Activated naive CD4-positive, alpha-beta T cell treated with Interleukin-2 at 50 U/mL for 16 hours (primary cell): ENCODE measurements around the gene GPC3.
"Not testable (repeated sequence)": the region's sequence is repeated elsewhere in the genome, so short reads cannot be mapped to it uniquely, and the experiment has no call there.

Experiments used
- DNase-seq: peaks from one replicate; pipeline ENCODE4 v3.0.0-alpha.2; 2020

The GPC3 gene

DNA sequence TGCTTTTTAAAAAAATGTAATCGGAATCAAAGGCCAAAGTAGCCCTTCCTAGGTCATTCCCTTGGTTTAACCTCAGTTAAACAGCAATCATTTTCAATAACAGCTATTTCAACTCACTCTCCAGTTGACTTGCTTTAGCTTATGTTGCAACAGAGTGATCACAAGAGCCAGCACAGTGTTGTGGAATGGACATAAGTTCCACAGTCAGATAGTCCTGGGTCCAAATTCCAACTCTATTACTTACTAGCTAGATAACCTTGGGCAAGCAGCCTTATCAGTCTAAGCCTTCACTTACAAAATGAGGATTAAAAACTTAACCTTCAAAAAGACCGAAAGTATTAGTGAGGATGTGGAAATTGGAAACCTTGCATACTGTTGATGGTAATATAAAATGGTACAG lies 9.2 kb upstream of the GPC3 start:
- DNase-seq: no peak

DNA sequence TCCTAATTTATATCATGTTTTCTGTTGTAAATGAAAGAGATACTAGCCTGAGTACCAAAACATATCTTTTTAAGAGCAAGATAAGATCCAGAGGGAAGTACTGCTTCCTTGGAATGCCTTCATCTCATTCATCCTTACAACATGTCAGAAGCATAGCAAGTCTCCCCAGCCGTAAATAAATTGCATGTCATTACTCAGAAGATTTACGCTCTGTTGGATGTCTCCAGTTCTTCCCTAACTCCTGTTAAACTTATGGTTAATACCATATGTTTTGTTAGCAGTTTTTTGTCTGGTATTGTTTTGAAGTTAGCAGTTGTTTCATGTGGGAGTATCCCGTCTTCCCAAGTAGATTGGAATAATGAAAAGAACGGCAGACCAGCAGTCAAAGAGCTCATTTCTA lies 7.5 kb upstream of the GPC3 start:
- no peak for DNase-seq

DNA sequence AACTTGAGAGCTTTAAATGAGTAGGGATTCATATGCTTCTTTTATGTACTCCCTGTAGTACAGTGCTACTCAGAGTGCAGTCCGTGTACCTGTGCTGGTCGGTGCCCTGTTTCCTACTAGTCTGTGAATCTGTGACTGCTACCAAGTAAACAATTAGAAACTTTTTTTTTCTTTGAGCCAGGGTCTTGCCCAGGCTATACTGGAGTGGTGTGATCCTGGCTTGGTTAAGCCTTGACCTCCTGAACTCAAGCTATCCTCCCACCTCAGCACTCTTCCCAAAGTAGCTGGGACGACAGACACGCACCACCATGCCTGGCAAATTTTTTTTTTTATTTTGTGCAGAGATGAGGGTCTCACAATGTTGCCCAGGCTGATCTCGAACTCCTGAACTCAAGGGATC lies 6.4 kb upstream of the GPC3 start:
- DNase-seq: no peak

DNA sequence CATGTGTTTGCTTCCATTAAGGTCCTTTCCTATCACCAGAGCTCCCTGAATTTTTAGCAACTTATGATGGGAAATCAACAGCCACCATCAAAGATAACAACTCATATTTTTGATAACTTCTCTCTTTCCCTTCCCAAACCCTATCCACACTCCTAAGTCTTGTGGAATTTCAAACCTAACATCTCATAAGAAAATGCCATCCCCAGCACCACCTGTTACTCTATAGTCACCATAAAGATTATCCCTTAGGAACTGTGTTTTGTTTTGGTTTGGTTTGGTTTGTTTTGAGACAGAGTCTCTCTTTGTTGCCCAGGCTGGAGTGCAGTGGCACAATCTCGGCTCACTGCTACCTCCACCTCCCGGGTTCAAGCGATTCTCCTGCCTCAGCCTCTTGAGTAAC lies 5.7 kb upstream of the GPC3 start:
- not testable (repeated sequence) for DNase-seq

DNA sequence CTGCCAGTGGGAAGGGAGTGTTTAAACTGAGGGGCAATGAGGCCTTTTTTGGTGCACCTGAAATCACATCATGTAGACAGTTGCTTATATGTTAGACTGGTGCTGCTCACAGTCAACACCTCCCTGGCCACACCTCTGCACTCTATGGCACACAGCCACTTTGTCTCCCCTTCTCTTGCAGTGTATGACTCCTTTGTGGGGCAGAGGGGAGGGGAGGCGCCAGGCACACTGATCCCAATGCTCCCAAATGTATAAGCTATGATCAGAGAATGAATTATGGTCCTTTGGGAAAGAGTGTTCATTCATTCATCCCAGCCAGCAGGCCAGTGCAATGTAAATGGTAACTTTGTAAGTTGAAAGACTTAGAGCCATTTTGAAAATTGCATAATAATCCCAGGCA lies 4.6 kb upstream of the GPC3 start:
- no peak for DNase-seq

DNA sequence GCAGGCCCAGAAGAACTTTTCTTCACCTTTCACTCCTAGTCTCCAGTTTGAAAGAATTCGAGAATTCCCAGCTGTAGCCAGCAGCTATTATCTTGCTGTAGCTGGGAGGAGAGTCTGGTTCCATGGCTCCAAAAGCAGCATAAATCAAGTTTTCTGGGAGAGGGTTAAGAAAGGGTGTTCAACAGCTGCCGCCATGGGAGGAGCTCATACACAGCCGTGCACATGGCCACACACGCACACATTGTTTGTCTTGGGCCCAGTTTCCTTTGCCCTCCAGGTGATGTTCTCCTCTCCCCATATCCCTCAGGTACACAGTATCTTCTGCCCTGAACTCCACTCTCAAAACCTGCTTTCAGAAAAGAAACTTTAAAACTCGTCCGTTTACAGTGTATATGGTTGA lies 4.1 kb upstream of the GPC3 start:
- no peak for DNase-seq

DNA sequence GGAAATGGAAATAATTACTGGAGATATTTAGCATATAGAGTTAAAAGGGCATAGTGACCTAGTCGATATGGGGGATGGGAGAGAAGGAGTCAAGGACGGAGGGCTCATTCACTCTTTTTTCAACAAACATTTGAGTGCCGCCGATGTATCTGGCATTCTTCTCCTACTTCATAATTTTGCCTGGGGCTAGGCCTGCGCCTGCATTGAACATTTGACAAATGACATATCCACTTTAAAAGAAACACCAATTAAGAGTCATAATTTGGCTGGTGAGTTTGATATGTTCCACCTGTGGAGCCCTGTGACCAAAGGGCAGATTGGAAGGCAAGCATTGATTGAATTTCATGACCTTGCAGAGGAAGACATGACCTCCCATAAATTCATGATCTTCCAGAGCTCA lies 2.6 kb upstream of the GPC3 start:
- no peak for DNase-seq

DNA sequence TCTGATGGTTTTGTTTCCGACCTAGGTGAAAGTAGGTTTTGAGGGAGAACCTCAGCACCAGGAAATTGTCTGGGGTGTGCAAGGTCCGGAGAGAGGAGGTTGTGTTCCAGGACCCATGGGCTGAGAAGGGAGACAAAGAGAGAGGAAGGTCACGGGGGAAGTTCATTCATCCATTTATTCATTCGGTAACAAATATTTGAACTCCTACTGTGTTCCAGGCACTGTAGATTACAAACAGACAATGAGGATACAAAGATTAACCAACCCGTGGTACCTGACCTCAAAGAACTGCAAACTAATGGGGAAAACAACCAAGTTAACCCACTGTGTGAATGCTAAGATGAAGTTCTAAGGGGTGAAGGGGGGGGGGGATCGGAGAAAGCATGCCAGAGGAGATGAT lies 1.8 kb upstream of the GPC3 start:
- no peak for DNase-seq

DNA sequence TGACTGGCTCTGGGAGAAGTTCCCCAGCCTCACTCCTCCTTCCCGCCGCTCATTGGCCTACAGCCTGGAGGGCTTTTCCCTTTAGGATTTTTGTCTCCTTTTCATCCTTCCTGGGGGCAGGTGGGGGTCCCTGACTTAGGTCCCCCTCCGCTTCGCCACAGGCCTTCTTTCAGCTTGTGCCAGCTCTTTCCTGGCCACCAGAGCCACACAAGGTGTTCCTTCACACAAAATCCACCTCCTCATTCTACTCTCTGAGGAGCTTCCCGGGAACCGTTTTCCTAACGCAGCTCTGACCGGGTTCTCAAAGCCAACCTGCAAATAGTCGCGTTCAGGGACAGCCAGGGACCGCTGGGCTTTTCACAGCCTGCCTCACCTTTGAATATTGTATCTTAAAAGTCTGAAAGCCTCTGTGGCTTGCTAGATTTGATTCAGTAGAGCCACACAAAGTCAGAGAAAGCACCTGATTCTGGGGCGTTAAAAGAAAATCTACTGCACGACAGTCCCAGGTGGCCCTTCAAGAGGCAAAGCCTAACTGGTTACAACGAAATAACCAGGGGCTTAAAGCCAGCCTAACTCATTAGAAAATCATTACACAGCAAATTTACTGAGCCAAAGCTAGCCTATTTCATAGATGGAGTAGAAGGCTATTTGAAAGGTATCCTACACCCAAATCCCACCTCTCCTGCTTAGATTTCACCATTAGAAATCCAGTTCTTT lies 731 bp upstream of the GPC3 start:
- no peak for DNase-seq

DNA sequence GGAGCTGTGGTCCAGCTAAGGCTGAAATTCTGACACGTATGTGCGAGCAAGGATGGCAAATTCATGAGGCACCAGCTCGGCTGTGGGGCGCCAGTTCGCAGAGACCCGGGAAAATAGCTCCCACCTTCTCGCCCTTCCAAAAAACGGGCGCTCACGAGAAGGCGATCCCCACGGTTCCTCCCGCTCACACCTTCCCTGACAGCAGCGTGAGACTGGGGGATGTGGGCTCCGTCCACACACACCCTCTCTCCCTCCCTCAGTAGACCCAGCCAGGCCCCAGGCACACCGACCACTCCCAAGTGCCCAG lies 584 bp downstream of the GPC3 start:
- no peak for DNase-seq

DNA sequence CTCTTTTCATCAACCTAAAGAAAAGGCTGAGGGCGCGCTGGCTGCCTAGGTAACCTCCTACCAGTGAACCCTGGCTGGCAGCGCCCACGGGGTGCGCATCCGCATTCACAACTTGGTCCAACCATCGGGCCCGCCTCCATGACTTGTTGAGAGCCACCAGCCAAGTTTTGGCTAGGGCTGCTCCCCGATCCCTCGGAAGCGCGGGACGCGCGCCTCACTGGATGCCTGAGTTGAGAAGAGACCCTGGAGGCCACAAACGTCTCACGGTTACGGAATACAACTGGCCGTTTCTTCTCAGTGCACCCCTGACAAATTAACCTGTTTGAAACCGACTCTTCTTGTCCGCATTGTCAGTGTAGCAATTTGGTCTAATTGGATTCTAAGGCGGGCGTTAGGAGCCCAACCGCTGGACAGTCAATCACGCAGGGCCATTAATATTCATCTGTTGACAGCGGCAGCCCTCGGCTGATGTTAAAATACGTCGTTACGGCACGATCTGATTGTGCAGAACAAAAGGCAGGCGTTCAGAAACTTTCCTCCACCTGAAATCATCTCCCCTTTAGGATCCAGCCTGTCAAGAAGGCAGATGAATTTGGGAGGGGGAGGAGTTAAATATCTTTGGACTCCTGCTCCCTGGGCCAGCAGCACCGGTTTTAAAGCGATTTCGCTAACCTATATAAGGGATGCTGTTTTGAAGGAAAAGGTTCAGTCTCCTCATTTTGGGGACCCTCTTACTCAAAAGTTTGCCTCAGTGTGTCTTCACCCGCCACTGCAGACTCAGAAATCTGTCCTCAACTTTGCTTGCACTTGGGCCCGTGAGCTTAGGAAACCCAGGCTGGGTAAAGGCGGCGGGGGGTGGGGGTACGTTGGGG lies 1.2 kb downstream of the GPC3 start:
- no peak for DNase-seq

DNA sequence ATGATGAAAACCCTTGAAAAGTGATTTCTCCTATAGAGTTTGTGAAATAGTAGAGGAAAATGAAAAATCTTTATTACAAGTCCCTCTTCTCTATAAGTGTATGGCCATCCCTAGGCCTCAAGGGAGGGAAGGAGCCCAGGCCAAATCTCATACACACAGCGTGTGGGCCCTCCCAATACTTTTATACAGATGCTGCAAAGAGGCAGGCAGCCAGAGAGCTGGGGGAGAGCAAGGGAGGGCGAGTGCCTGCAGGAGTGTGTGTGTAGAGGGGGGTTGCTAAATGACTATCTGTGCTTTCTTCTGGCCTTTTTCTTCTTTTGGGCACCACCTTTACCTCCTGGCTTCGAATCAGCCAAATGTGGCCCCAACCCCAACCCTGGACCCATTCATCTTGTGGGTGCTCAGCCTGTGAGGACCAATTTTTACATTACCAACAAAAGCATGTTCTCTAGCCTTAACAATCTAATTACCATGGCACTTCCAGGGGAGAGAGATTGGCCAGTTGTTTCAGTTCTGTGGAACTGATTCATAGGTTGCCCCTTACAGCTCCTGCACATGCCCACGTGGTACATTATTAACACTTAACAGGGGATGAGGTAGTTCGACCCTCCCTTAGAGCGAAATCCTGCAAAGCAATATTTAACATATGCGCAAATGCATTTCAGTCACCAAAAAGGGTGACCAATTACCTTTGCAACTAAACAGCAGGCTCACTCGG lies 2.0 kb downstream of the GPC3 start:
- DNase-seq: no peak

DNA sequence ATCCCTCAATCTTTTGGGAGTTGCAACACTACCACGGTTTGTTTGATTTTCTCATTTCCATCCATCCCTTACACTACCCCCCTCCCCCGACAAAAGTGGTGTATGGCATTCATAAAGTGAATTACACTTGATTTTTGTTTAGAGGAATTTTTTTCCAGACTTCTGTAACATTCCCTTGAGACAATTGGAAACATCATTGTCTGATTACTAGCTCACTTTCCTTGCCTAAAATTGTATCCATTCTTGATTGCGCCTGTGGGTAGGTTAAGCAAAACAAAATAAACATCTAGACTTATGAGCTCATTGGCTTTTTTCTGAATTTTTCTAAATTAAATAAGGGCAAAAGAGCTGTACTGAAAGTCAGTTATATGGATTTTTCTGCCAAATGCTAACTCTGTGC lies 3.5 kb downstream of the GPC3 start:
- DNase-seq: no peak

DNA sequence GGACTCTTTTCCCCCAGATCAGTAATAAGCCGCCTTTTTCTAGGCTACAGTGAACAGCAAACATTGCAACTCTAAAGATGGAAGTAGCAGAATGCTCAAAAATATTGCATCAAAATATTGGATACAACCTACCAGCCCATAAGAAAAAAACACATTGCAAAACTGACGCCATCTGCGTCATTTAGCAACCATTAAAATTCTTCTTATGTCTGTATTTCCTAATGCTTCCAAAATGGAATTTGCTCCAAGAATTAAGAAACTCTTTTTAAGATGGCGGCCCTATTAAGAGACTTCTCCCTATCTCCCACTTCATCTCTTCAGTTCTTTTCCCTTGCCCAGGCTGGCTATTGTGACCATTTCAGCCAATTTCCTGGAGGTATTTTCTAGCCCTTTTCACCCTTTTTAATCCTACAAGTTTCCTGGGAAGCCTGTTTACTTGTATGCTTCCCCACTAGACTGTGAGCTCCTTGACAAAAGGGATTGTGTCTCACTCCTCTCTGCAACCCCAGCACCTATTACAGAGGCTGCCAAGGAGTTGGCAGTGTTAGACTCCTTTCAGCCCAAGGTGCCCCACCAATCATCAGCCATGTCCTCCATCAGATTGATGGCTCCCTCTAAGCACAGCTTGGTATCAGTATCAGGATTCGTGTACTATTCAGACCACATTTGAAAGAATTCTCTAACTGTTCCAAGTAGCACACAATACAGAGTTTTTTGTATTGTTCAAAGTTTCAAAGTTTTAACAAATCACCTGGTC lies 4.4 kb downstream of the GPC3 start:
- no peak for DNase-seq

DNA sequence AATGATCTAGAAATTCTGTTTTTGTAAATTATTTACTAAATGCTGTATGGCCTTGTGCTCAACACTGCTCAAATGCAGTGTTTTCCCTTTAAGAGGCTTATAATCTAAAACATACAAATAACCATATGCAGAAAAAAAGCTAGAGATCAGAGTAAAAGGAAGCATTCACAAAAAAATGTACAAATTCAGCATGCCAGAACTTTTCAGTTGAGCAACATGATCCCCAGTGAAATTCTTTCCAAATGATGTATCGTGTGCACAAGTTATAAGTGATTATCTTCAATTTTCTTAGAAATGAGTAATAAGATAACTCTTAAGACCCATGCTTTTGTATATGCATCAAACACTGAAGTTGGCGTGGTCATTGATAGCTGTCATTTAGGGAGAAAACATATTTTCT lies 5.0 kb downstream of the GPC3 start:
- DNase-seq: no peak

DNA sequence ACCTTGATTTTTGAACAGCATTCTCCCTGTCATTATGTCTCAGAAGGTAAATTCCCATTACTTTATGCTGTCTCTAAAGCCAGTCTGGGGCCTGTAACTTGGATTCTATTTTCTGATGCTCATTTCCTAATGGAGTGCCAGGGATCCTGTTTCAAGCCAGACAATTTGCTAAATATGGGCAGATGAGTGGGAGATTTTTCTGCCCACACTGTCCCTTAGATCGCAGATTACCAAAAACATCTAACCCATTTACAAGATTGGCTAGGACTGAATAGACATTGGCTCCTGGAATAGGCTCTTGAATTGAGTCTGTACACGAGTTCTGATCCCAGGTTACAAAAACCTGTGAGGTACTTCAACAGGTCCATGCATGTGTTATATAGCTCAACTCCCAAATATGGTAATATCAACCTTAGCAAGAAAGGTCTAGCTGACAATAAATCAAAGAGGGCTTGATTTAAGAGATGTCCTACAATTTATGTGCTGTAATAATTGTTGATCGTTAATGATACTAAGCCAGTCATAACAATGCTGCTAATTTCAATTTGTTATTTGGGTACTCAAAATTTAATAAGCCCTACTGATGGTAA lies 5.7 kb downstream of the GPC3 start:
- DNase-seq: no peak

DNA sequence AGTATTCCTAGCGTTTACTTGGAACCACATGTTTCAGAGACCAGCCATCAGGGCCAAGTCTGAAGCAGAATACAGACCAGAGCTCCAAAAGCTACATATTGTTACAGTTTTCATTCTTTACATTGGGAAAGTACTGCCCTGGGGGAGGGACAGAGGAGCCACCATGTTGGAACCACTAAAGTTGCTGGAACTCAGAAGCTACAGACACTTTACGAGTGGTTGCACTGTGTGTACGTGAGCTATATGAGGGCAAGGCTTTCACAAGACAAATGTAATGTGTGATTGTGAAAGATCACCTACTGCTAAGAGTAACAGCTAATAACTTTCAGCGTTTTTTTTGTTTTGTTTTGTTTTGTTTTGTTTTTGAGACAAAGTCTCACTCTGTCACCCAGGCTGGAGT lies 11.7 kb downstream of the GPC3 start:
- DNase-seq: no peak

DNA sequence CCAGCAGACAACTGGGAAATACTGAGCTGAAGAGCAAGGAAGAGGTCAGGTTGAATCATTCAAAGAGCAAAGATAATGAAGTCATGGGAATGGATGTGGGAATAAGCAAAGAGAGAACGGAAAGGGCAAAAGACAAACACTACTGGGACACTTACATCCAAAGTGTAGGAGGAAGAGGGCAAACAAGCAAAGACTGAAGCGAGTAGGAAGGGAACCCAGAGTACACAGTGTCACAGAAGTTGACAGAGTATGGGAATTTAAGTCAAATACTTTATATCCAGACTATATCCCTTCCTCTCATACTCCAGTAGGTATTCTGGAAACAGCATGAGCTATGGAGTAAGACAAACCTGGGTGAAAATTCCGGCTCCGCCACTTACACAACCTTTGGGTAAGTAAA lies 12.5 kb downstream of the GPC3 start:
- no peak for DNase-seq

DNA sequence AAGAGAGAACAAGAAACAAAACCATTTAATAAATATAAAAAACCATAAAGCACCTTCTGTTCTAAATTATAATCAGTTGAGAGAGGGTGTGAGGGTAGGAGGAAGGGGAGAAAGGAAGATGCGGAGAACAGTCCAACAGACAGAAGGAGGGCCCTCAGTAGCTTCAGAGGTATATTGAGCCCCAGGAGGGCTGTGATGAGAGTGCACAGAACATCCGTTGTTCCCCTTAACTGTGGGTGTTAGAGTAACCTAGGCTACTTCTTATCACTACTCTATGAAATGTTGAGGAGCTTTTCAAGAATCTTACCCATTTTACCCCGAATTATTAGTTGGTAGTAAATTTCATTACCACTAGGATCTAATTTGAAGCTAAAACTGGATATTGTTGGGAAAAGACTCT lies 13.8 kb downstream of the GPC3 start:
- DNase-seq: no peak

DNA sequence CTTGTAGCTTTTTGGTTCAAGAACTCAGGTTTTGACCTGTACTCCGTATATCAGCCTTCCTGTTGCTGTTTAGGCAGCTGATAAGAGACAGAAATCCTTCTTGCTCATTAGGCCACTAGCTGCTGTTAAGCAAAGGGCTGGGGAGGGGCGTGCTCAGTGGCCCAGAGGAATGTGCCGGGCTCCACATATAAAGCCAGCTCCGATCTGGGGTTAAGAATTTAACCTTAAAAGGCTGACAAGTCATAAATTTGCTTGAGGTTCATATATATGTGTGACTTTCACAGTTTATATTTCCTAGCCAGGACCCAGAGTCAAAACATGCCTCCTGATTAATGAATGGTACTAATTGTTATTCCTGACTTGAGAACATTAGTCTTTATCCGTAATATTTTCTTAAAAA lies 15.3 kb downstream of the GPC3 start:
- no peak for DNase-seq

DNA sequence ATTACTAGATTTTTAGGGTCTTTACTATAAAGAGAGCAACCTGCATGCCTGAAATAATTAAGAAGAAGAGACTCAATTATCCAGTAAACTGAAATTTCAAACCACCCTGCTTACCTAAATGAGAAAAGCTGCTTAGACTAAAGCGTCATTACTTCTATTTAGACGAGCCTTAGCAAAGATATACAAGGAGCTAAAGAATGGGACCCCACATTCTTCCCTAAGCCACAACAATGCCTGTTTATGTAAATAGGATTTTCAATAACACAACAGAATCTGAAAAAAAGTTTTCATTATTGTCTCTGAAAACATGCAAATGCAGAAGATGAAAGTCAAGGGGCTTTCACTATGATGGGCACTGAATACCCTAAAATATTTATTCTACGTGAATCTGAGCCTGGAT lies 16.2 kb downstream of the GPC3 start:
- DNase-seq: no peak

DNA sequence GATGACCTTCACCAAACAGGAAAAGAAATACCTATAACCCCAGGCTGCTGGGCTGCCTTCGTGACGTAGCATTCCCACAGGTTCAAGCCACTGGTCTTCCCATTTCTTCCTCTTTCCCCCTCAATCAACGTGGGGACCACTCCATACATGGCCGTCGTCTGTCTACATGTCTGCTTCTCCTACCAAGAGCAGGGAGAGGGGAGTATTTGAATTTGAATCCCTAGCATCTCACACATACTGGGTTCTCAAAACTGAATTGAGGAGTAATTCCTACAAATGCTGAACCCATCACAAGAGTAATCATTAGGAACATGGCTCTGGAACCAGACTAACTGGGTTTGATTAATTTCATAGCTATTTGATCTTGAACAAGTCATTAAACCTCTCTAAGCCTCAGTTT lies 17.3 kb downstream of the GPC3 start:
- no peak for DNase-seq

DNA sequence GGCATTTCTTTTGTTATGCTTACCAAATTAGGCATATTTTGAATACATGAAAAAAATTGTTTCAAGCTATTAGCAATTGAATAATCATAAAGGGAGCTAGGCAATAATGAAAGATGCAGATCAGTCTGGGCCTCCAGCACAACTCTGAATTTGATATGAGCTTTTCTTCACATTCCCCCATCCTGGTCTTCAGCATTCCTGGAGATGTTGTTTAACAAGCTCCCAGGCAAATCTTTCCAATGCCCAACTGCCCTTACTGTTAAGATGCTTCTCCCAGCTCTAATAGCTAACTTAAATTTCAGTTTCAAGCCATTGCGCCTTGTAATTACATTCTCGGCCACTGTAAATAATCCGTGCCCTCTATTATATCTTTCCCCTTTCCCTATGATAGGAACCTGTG lies 19.2 kb downstream of the GPC3 start:
- DNase-seq: no peak
